PC-3 (cell line): ENCODE results near the gene AADACL2. TPM values are rescaled to one million over a fixed set of nuclear protein-coding genes. Genes with fewer than 3 reads are reported as not detected.

Experiments used
- ATAC-seq: fragments of 200-7000 bp; cut with Tn5 transposase; 2 replicates; pipeline ENCODE4 v1.9.1; 2020; ENCODE audit warnings: mild to moderate bottlenecking, moderate library complexity
- BruUV-seq: library from RNA; stranded (reverse); fragments of 400-500 nt; replicated peaks from 2 replicates; lab custom pipeline; 2021; lab: Mats Ljungman, UMichigan
- CTCF ChIA-PET: fragments of 300-600 bp; sonication (Branson Sonifier 250); formaldehyde crosslinking; loops from one replicate; lab custom pipeline; 2022; ENCODE audit warnings: antibody characterized with exemption; lab: Charles Lee
- POLR2A ChIA-PET: fragments of 300-600 bp; sonication (Branson Sonifier 250); formaldehyde crosslinking; loops from one replicate; lab custom pipeline; 2022; ENCODE audit warnings: antibody characterized with exemption; ENCODE audit not compliant: unreplicated experiment; lab: Charles Lee
- DNase-seq: peaks from one replicate; pipeline ENCODE4 v3.0.0-alpha.2; 2015
- H2AFZ ChIP-seq: fragments of 300-600 bp; sonication (generic); 2 replicates; pipeline ENCODE4 v1.6.0; 2016; ENCODE audit warnings: antibody characterized with exemption, low read length
- H3F3A ChIP-seq: fragments of 300-600 bp; sonication (generic); one replicate; pipeline ENCODE4 v1.6.0; 2017; ENCODE audit warnings: antibody characterized with exemption, low read length, control low read depth, mild to moderate bottlenecking; ENCODE audit not compliant: unreplicated experiment
- H3K27ac ChIP-seq: fragments of 300-600 bp; sonication (generic); 2 replicates; pipeline ENCODE4 v1.5.1; 2016; ENCODE audit warnings: mild to moderate bottlenecking, low read length
- H3K27me3 ChIP-seq: fragments of 300-600 bp; sonication (generic); 2 replicates; pipeline ENCODE4 v1.6.1; 2016; ENCODE audit warnings: low read length, mixed read lengths
- H3K36me3 ChIP-seq: fragments of 300-600 bp; sonication (generic); 2 replicates; pipeline ENCODE4 v1.6.1; 2016; ENCODE audit warnings: low read depth, mixed run types, low read length, mixed read lengths
- H3K4me1 ChIP-seq: fragments of 300-600 bp; sonication (generic); 2 replicates; pipeline ENCODE4 v1.5.1; 2016; ENCODE audit warnings: low read length; ENCODE audit not compliant: insufficient read depth
- H3K4me2 ChIP-seq: fragments of 300-600 bp; sonication (generic); 2 replicates; pipeline ENCODE4 v1.6.0; 2016; ENCODE audit warnings: low read length
- H3K4me3 ChIP-seq: fragments of 300-600 bp; sonication (generic); 2 replicates; pipeline ENCODE4 v1.5.1; 2016; ENCODE audit warnings: mild to moderate bottlenecking, low read length, mixed read lengths
- H3K79me2 ChIP-seq: fragments of 300-600 bp; sonication (generic); 2 replicates; pipeline ENCODE4 v1.6.1; 2017; ENCODE audit warnings: low read length, mixed read lengths
- H3K9ac ChIP-seq: fragments of 300-600 bp; sonication (generic); 2 replicates; pipeline ENCODE4 v1.6.0; 2016; ENCODE audit warnings: mild to moderate bottlenecking, low read length
- H3K9me2 ChIP-seq: fragments of 300-600 bp; sonication (generic); replicated peaks from 2 replicates; pipeline ENCODE4 v1.6.1; 2016; ENCODE audit warnings: mixed run types, low read length, mixed read lengths
- H3K9me3 ChIP-seq: fragments of 300-600 bp; sonication (generic); 2 replicates; pipeline ENCODE4 v1.6.1; 2016; ENCODE audit warnings: low read length, mixed read lengths
- H4K20me1 ChIP-seq: fragments of 300-600 bp; sonication (generic); 2 replicates; pipeline ENCODE4 v1.6.1; 2016; ENCODE audit warnings: low read length, mixed read lengths
- EZH2 ChIP-seq: fragments of 300-600 bp; sonication (generic); IDR thresholded peaks from one replicate; pipeline ENCODE4 v1.6.1; 2017; ENCODE audit warnings: antibody characterized with exemption, mild to moderate bottlenecking, low read length; ENCODE audit not compliant: unreplicated experiment
- EZH2phosphoT487 ChIP-seq: fragments of 300-600 bp; sonication (generic); IDR thresholded peaks from 2 replicates; pipeline ENCODE4 v1.6.1; 2018; ENCODE audit warnings: mild to moderate bottlenecking, antibody characterized with exemption, low read length, borderline replicate concordance
- intact Hi-C: fragments of 100-400 bp; cut with micrococcal nuclease; formaldehyde crosslinking; loops from 2 replicates; pipeline ENCODE4 v1.9.0; 2023
- total RNA-seq: library from RNA; depleted of rRNA; stranded (reverse); fragments of >200 nt; gene quantifications from 2 replicates; pipeline ENCODE4 v1.2.3, GENCODE V29; 2014
- TF ChIP-seq, protein P1 (sequence below): fragments of 300-600 bp; sonication (generic); conservative IDR thresholded peaks from 2 replicates; pipeline ENCODE4 v1.5.1; 2017; ENCODE audit warnings: antibody characterized with exemption, low read depth, mild to moderate bottlenecking, low read length

The AADACL2 gene
- total RNA-seq, 1 experiment from 2014 or later = not detected

DNA sequence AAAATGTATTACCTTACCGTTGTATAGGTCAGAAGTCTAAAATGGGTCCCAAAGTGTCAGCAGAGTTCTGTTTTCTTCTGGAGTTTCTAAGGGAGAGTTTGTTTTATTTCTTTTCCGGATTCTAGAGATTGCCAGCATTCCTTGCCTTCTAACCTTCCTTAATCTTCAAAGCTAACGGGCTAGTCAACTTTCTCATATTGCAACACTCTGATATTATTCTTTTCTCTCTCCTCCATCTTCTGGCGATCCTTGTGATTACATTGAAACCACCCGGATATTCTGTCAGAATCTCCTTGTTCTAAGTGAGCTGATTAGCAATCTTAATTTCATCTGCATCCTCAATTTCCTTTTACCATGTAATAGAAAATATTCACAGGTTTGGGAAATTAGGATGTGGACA is 36.2 kb upstream of the AADACL2 start:
- Histone ChIP-seq H3K4me2 (no peak overlapping the region), H4K20me1 (no peaks in the 10 kb centered on the region), H2AFZ (no peak overlapping the region), H3K27ac (no peak overlapping the region), H3K36me3 (no peaks in the 10 kb centered on the region; the same call in 1 of the 2 replicates), H3K27me3 (no peaks in the 10 kb centered on the region), H3K4me3 (no peak overlapping the region), H3K9ac (no peak overlapping the region), H3K79me2 (no peaks in the 10 kb centered on the region), H3K9me2 (no peaks in the 10 kb centered on the region), H3K4me1 (no peaks in the 10 kb centered on the region), H3K9me3 (peaks cover 6% of the 10 kb centered on the region; the same call in 1 of the 2 replicates), H3F3A (no peaks in the 10 kb centered on the region)
- BruUV-seq = no TSS peak
- ChIA-PET CTCF (no interaction called here), POLR2A (no interaction called here)
- DNase-seq (no peak), ATAC-seq (no peak)
- intact Hi-C loops = no loop called here
- no peak for TF ChIP-seq EZH2phosphoT487
- TF ChIP-seq EZH2 = no peak
- TF ChIP-seq, protein P1, sequence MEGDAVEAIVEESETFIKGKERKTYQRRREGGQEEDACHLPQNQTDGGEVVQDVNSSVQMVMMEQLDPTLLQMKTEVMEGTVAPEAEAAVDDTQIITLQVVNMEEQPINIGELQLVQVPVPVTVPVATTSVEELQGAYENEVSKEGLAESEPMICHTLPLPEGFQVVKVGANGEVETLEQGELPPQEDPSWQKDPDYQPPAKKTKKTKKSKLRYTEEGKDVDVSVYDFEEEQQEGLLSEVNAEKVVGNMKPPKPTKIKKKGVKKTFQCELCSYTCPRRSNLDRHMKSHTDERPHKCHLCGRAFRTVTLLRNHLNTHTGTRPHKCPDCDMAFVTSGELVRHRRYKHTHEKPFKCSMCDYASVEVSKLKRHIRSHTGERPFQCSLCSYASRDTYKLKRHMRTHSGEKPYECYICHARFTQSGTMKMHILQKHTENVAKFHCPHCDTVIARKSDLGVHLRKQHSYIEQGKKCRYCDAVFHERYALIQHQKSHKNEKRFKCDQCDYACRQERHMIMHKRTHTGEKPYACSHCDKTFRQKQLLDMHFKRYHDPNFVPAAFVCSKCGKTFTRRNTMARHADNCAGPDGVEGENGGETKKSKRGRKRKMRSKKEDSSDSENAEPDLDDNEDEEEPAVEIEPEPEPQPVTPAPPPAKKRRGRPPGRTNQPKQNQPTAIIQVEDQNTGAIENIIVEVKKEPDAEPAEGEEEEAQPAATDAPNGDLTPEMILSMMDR = no peak

DNA sequence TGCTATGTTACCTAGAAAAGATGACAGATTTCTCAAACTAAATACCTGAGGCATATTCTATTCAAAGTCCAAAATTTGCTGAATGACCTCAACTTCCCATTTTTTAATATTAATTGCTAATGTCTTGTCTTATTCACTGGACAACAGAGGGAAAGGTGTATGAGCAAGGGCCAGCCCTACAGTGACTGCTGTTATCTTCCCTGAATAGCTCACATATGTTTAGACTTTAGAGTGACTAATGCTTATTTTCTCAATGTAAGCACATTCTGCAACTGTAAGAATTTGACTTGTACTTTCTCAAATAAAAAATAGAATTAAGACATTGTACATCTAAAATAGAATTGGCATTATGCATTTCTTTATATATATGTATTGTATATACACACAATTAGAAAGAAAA is 26.5 kb upstream of the AADACL2 start:
- ATAC-seq = no peak
- no TSS peak for BruUV-seq

DNA sequence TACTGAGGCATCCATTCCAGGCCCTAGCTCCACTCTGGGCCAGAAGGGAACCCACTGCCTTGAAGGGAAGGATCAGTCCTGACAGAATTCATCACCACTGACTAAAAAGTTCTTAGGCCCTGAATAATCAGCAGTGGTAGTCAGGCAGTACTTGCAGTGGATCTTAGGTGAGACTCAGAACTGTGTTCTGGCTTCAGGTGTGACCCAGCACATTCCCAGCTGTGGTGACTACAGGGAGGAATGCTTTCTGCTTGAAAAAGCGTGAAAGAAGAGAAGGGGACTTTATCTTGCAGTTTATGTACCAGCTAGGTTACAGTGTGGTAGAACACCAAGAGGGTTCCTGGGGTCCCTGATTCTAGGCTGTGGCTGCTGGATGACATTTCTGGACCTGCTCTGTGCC is 24.9 kb upstream of the AADACL2 start:
- no TSS peak for BruUV-seq
- Histone ChIP-seq H3K36me3 (no peaks in the 10 kb centered on the region), H3K27me3 (no peaks in the 10 kb centered on the region), H3K4me2 (no peak overlapping the region), H3K79me2 (no peaks in the 10 kb centered on the region), H3K9ac (no peak overlapping the region), H2AFZ (no peak overlapping the region), H3K9me2 (no peaks in the 10 kb centered on the region), H3F3A (no peaks in the 10 kb centered on the region), H4K20me1 (no peaks in the 10 kb centered on the region), H3K27ac (no peak overlapping the region), H3K4me1 (no peaks in the 10 kb centered on the region), H3K4me3 (no peak overlapping the region), H3K9me3 (no peaks in the 10 kb centered on the region)
- DNase-seq = no peak
- CTCF ChIA-PET = no interaction called here
- TF ChIP-seq, protein P1 = no peak
- TF ChIP-seq EZH2 (no peak), EZH2phosphoT487 (no peak)
- POLR2A ChIA-PET = no interaction called here
- intact Hi-C loops = no loop called here
- no peak for ATAC-seq

More for the DNA sequence above, 26.5 kb upstream of the AADACL2 start:
- Histone ChIP-seq H3K9me2 (no peaks in the 10 kb centered on the region), H3K4me2 (no peak overlapping the region), H3K9ac (no peak overlapping the region), H2AFZ (no peak overlapping the region), H3K36me3 (no peaks in the 10 kb centered on the region), H4K20me1 (no peaks in the 10 kb centered on the region), H3K4me3 (no peak overlapping the region), H3K27me3 (no peaks in the 10 kb centered on the region), H3K4me1 (no peaks in the 10 kb centered on the region), H3F3A (no peaks in the 10 kb centered on the region), H3K9me3 (no peaks in the 10 kb centered on the region), H3K27ac (no peak overlapping the region), H3K79me2 (no peaks in the 10 kb centered on the region)
- DNase-seq = no peak
- ChIA-PET POLR2A (no interaction called here), CTCF (no interaction called here)
- intact Hi-C loops = no loop called here
- TF ChIP-seq, protein P1 = no peak
